ENCODE measurements around the gene TUBGCP3.

Gene TUBGCP3

DNA sequence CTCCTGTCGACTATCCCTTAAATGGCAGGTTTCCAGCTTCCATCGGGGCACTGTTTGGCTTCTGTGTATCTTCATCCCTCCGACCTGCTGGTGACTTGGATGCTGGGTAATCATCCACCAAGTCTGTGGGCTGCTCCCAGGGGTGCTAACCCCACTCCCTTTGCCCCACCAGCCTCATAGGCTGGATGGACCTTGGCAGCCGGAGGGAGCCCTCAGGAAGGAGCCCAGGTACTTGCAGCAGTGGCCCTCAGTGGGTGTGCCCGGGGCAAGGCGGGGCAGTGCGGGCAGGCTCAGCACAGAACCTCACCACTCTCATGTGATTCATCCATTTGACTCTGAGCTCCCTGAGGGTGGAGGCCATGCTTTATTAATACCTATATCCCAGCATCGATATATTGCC lies 27.4 kb upstream of the TUBGCP3 start:
- DNase-seq, result no peak

- no peak for DNase-seq
Observed at GRCh38 chr13:112614835-112615234, 26.9 kb upstream of the TUBGCP3 start.

GRCh38 chr13:112608212-112608611 lies 20.3 kb upstream of the TUBGCP3 start:
- no peak for DNase-seq

GRCh38 chr13:112606109-112607001 lies 18.4 kb upstream of the TUBGCP3 start:
- peak; percentile 78 to 96 for DNase-seq

GRCh38 chr13:112605531-112605990 lies 17.6 kb upstream of the TUBGCP3 start:
- no peak for DNase-seq

- DNase-seq, result no peak
Observed at GRCh38 chr13:112603641-112604225, 15.8 kb upstream of the TUBGCP3 start.

DNA sequence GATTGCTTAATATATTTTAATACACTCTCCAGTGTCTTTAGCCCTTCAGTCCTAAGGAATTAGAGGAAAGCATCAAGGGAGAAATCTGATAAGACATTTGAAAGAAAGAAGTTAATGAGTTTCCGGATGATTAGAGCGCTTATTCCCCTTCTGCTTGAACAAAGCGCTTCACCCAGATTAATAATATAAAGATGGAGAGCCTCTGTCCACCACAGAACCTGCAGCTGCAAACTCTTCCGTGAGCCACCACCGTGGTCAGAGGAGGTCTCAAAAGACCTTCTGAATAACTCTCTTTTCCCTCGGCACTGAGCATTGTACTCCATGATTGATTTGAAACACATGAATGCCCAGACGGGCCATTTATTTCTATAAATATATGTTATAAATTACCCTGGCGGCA lies 14.2 kb upstream of the TUBGCP3 start:
- DNase-seq, result no peak

GRCh38 chr13:112601371-112601770 lies 13.4 kb upstream of the TUBGCP3 start:
- no peak for DNase-seq

DNA sequence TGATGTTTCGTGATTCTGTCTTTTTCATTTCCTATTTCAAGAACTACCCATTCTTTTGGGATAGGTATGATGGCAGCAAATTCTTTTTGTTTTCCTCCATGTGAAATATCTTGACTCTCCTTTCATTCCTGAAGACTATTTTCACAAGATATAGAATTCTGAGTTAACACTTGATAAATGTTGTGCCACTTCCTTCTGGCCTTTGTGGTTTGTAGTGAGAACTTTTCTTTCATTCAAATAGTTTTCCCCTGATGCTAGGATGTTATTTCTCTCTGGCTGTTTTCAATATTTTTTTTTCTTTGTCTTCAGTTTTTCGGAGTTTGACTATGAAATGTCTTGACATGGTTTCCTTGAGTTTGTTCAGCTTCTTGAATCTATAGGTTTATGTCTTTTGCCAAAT lies 8.3 kb upstream of the TUBGCP3 start:
- DNase-seq, result no peak

- no peak for DNase-seq
Observed at GRCh38 chr13:112592647-112593046, 4.7 kb upstream of the TUBGCP3 start.

DNA sequence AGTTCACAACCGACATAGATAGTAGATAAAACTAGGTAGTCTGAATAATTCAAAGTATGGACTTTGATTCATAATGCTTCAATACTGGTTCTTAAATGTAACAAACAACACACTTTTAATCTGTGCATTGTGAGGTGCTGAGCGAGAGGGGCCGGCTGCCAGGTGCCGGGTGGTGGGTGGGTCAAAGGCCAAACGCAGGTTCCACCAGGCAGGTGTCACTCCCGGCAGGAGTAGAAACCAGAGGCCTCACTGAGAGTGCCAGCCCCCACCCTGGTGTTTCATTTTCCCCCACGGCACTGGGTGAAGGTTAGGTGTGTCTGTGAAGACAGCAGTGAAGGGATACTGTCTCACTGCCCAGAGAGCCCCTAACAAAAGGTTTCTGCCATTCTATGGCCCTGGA lies 4.2 kb upstream of the TUBGCP3 start:
- DNase-seq, result no peak

DNA sequence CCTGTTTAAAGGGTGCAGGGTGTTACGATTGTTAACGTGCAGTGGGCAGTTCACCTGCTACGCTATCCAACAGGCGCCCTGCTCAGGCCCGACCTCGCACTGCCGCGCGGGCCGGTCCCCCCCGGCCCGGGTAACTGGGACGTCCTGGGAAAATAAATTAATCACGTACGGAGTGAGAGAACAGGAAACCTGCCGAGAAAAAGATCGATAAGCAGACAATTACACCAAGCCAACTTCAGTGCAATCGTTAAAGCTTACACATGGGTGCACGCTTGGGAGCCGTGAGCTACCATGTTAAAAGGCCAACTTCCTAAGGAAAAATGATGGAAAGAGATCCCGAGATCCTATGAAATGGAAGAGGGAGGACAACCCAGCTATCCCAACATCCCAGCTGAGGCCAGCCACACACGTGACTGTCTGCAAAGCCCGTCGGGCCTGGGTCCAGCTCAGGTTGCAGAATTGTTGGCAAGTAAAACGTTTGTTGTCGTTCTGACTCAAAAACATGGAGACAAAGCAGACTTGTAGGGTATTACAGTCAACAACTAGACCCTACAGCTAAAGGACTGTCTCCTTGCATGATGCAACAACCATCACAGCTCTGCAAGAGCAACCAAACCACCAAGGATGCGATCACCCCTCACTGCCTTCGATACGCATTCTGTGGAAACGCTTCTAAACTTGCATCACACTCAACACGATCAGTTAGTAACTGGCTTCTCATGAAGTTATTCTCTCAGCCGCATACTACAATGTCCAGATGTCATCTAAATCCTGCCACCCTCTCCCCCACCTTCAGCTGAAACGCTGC lies 741 bp upstream of the TUBGCP3 start:
- DNase-seq, result peak in 1 of 2 experiments; percentile 36

- peak; percentile 52 to 87 for DNase-seq
Observed at GRCh38 chr13:112587212-112587763, 665 bp downstream of the TUBGCP3 start.

DNA sequence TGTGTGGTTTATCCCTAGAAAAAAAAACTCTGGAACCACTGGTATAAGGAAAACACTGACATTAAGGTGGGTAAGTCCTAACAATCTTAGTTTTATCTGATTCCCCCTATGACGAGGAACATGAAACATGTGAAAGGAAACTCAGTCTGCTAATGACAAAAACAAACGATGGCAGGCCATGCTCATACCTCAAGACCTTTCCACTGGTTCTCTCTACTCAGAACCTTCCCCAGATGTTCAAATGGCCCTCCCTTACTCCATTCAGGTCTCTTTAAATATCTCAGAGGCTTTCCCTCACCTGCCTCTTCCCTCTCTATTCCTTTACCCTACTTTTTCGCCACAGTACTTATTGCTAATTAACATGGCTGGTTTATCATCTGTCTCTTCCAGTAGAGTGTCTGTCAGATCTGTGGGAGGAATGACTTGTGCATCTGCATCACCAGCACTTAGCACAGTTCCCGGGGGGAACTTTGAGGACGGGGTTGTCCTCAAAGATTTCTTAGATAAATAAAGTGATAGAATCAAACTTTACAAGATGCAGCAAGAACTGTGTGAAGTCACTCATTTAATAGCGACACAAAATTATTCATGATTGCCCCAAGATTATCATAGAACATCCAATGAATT lies 1.5 kb downstream of the TUBGCP3 start:
- peak in 1 of 2 experiments; percentile 20 for DNase-seq

- no peak for DNase-seq
Observed at GRCh38 chr13:112583592-112584277, 4.2 kb downstream of the TUBGCP3 start.

DNA sequence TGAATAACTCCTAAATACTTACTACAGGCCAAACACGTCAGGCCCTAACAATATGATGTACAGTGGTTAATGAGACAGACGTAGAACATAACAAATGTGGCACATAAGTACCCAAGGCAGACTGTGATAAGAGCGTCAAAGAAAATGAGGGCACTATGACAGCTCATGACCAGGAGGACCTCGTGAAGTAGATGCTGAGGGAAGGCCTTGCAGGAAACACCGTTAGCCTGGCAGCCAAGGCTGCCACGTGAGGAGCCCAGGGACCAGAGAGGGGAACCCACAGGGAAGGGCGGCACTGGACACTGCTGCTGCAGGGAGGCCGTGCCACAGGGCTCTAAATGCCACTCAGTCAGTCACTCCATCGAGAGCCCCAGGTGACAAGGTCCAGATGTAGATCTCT lies 5.7 kb downstream of the TUBGCP3 start:
- DNase-seq, result no peak

DNA sequence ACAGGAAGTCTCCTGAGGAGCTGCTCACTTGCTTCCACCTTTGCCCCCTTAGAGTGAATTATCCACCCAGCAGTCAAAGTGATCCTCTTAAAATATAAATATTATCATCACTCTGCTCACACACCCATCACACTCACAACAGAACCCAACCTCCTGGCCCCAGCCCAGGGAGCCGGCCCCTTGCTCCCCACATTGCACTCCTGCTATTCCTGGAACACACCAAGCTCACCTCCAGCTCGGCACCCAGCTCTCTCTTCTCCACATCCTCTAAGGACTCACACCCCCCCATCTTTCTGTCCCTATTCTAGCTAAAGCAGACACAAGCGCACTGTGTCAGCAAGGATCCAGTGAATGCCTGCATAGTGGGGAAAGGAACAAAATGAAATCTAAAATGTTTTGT lies 7.0 kb downstream of the TUBGCP3 start:
- no peak for DNase-seq

- DNase-seq, result no peak
Observed at GRCh38 chr13:112580211-112580610, 7.7 kb downstream of the TUBGCP3 start.

GRCh38 chr13:112579310-112579843 lies 8.6 kb downstream of the TUBGCP3 start:
- no peak for DNase-seq

DNA sequence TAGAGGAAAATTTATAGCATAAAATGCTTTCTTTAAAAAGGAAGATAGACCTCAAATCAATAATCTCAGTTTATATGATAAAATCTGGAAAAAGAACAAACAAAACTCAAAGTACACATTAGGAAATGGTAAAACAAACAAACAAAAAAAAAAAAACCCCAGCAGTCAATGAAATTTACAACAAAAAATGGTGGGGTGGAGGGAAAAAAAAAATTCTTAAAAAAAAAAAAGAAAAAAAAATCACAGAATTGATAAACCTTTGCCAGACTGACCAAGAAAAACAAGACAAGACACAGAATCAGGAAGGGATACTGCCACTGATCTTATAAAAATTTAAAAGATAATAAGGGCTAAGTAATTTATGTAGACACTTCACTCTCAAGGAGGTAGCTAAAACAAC lies 11.2 kb downstream of the TUBGCP3 start:
- DNase-seq, result no peak

GRCh38 chr13:112576191-112576590 lies 11.8 kb downstream of the TUBGCP3 start:
- no peak for DNase-seq

DNA sequence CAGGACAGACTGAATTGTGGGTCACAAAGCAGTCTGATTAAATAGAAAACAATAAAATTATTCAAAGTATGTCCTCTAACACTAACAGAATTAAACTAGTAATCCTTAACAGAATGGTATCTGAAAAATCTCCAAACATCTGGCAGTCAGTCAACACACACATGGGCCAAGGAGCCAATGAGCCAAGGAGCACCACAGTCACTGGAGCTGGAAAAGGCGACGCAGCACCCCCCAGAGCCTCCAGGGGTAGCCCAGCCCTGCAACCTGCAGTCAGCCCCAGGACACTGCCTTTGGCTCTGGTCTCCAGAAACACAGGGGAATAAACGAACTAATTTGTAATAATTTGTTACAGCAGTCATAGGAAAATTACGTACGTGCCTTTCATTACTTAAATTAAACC lies 12.3 kb downstream of the TUBGCP3 start:
- no peak for DNase-seq

Measured in NCI-H526 (cell line).